Stimulated activated CD4-positive, alpha-beta T cell treated with anti-CD3 and anti-CD28 coated beads, Interleukin-1b, Interleukin-23, amount 100 ng/mL, for 1 hour (primary cell): ENCODE results near the gene IFITM1.
"Not testable (repeated sequence)": the region's sequence is repeated elsewhere in the genome, so short reads cannot be mapped to it uniquely, and the experiment has no call there.

Source experiments
- DNase-seq, 2 donors: peaks; one replicate each; pipeline ENCODE4 v3.0.0-alpha.2; 2020; ENCODE audit warnings: low read depth in 2 of 2

The IFITM1 gene

GRCh38 chr11:344836-345578 is 31.2 kb downstream of the IFITM1 start:
- DNase-seq: no peak

GRCh38 chr11:346529-346928 is 32.7 kb downstream of the IFITM1 start:
- DNase-seq: no peak

- not testable (repeated sequence) for DNase-seq
Measured at GRCh38 chr11:349270-349954, 35.6 kb downstream of the IFITM1 start.

GRCh38 chr11:350033-350722 is 36.3 kb downstream of the IFITM1 start:
- DNase-seq: not testable (repeated sequence)

- DNase-seq: no peak
Measured at GRCh38 chr11:350723-351255, 36.9 kb downstream of the IFITM1 start.

GRCh38 chr11:351411-351810 is 37.6 kb downstream of the IFITM1 start:
- no peak for DNase-seq

- DNase-seq: no peak
Measured at GRCh38 chr11:352456-353031, 38.7 kb downstream of the IFITM1 start.

- no peak for DNase-seq
Measured at GRCh38 chr11:353179-353873, 39.5 kb downstream of the IFITM1 start.

GRCh38 chr11:355581-356458 is 42.0 kb downstream of the IFITM1 start:
- peak; percentile 72 to 84 for DNase-seq

GRCh38 chr11:356610-357009 is 42.8 kb downstream of the IFITM1 start:
- DNase-seq: no peak

- DNase-seq: no peak
Measured at GRCh38 chr11:357582-357981, 43.7 kb downstream of the IFITM1 start.

GRCh38 chr11:358129-358800 is 44.4 kb downstream of the IFITM1 start:
- no peak for DNase-seq

GRCh38 chr11:359181-359714 is 45.4 kb downstream of the IFITM1 start:
- peak in 1 of 2 donors; percentile 12 for DNase-seq

- no peak for DNase-seq
Measured at GRCh38 chr11:360326-361280, 46.8 kb downstream of the IFITM1 start.

- DNase-seq: no peak
Measured at GRCh38 chr11:362642-363442, 49.0 kb downstream of the IFITM1 start.

- DNase-seq: not testable (repeated sequence)
Measured at GRCh38 chr11:363443-363805, 49.6 kb downstream of the IFITM1 start.

GRCh38 chr11:363948-364761 is 50.3 kb downstream of the IFITM1 start:
- peak in 1 of 2 donors; percentile 44 for DNase-seq
